Cardiac muscle cell (in vitro differentiated cells and primary cell): ENCODE measurements around the gene ZNF780A. TPM values are rescaled to one million over a fixed set of nuclear protein-coding genes. Genes with fewer than 3 reads are reported as not detected.
"Not testable (repeated sequence)": the region's sequence is repeated elsewhere in the genome, so short reads cannot be mapped to it uniquely, and the experiment has no call there.

Experiments
- DNase-seq, 2 donors: peaks; one replicate each; pipeline versions ENCODE4 v3.0.0 to v3.0.0-alpha.2; 2010 to 2017; ENCODE audit warnings: low read depth in 1 of 2, low spot score in 1 of 2
- H3K27ac ChIP-seq: fragments of 200-600 bp; sonication (generic); 2 replicates; pipeline ENCODE4 v1.5.1; 2016
- H3K27me3 ChIP-seq: fragments of 200-600 bp; sonication (generic); 2 replicates; pipeline ENCODE4 v1.6.0; 2016; ENCODE audit warnings: control low read depth
- H3K36me3 ChIP-seq: fragments of 200-600 bp; sonication (generic); 2 replicates; pipeline ENCODE4 v1.5.1; 2016; ENCODE audit warnings: control low read depth
- H3K4me1 ChIP-seq: fragments of 200-600 bp; sonication (generic); 2 replicates; pipeline ENCODE4 v1.8.1; 2017; ENCODE audit warnings: low read depth, mild to moderate bottlenecking, mixed run types
- H3K4me3 ChIP-seq: fragments of 200-600 bp; sonication (generic); 2 replicates; pipeline ENCODE4 v1.5.1; 2016; ENCODE audit warnings: mild to moderate bottlenecking
- H3K9me3 ChIP-seq: fragments of 200-600 bp; sonication (generic); 2 replicates; pipeline ENCODE4 v1.5.1; 2017; ENCODE audit warnings: low read depth, mild to moderate bottlenecking, control low read depth
- polyA plus RNA-seq: library from polyadenylated mRNA; unstranded; fragments of >200 nt; fragmentation: Nextera tagmentation; extraction: Ambion mirVana; gene quantifications from 2 replicates; pipeline ENCODE4 v1.2.1, GENCODE V29; 2016
- total RNA-seq: library from RNA; depleted of rRNA; stranded (reverse); fragments of >200 nt; gene quantifications from 2 replicates; pipeline ENCODE4 v1.2.3, GENCODE V29; 2016
- TF ChIP-seq, protein P1 (sequence below): IDR thresholded peaks from 2 replicates; pipeline ENCODE4 v1.5.1; 2012; ENCODE audit warnings: low read depth, mild to moderate bottlenecking, low read length

The ZNF780A gene
- total and polyA plus RNA-seq, 2 experiments from 2014 or later, result 8.5 to 15.4 TPM

DNA sequence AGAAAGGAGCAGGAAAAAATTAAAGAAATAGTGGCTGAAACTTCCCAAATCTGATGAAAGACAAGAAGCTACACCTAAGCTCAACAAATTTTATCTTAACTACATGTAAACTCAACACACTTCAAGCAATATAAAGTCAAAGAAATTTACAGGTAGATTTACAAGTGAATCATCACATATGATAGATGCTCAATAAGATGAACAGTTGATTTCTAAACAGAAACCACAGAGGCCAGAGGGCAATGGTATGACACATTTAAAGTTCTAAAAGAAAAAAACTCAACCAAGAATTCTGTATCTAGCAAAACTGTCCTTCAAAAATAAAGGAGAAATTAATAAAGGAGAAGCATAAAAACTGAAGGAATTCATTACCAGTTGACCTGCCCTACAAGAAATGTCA is 39.3 kb upstream of the ZNF780A start:
- H3K9me3 ChIP-seq, result no peaks in the 10 kb centered on the region
- no peak for DNase-seq
- no peaks in the 10 kb centered on the region for H3K4me1 ChIP-seq
- no peak overlapping the region for H3K27ac ChIP-seq
- TF ChIP-seq, protein P1, sequence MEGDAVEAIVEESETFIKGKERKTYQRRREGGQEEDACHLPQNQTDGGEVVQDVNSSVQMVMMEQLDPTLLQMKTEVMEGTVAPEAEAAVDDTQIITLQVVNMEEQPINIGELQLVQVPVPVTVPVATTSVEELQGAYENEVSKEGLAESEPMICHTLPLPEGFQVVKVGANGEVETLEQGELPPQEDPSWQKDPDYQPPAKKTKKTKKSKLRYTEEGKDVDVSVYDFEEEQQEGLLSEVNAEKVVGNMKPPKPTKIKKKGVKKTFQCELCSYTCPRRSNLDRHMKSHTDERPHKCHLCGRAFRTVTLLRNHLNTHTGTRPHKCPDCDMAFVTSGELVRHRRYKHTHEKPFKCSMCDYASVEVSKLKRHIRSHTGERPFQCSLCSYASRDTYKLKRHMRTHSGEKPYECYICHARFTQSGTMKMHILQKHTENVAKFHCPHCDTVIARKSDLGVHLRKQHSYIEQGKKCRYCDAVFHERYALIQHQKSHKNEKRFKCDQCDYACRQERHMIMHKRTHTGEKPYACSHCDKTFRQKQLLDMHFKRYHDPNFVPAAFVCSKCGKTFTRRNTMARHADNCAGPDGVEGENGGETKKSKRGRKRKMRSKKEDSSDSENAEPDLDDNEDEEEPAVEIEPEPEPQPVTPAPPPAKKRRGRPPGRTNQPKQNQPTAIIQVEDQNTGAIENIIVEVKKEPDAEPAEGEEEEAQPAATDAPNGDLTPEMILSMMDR, result no peak
- H3K36me3 ChIP-seq, result no peaks in the 10 kb centered on the region
- H3K27me3 ChIP-seq, result no peaks in the 10 kb centered on the region
- no peak overlapping the region for H3K4me3 ChIP-seq

DNA sequence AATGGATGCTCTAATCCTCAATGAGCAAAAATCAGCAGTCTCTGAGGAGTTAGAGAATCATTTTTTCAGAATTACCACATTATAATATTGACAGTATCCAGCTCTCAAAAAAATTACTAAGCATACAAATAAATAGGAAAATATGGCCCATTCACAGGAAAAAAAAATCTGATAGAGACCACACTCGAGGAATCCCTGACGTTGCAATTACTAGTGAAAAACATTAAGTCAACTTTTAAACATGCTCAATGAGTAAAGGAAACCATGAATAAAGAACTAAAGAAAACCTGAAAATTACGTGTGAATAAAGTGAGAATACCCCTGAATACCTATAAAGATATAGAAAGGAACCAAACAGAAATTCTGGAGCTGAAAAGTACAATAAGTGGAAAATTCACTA is 38.7 kb upstream of the ZNF780A start:
- Histone ChIP-seq H3K9me3 (no peaks in the 10 kb centered on the region), H3K4me3 (no peak overlapping the region), H3K4me1 (no peaks in the 10 kb centered on the region), H3K27me3 (no peaks in the 10 kb centered on the region), H3K36me3 (no peaks in the 10 kb centered on the region), H3K27ac (no peak overlapping the region)
- TF ChIP-seq, protein P1, result no peak
- no peak for DNase-seq

DNA sequence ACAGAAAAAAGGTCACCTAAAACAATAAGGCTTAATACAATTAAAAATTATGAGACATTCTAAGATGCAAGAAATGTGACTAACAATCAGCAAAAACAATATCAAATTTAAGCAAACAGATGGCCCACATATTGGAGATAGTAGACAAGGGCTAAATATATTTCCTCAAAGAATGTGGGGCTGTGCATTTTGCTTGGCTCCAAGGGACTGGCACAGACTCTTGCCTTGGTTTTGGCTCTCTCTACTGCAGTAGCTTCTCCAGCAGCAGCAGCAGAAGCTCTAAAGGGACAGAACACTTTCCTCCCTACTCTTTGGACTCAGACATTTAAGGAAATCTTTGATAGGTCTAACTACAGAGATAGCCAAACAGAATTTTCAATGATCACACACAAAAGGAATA is 38.2 kb upstream of the ZNF780A start:
- Histone ChIP-seq H3K9me3 (no peaks in the 10 kb centered on the region), H3K36me3 (no peaks in the 10 kb centered on the region), H3K27me3 (no peaks in the 10 kb centered on the region), H3K4me3 (no peak overlapping the region), H3K4me1 (no peaks in the 10 kb centered on the region), H3K27ac (no peak overlapping the region)
- no peak for DNase-seq
- TF ChIP-seq, protein P1, result no peak

DNA sequence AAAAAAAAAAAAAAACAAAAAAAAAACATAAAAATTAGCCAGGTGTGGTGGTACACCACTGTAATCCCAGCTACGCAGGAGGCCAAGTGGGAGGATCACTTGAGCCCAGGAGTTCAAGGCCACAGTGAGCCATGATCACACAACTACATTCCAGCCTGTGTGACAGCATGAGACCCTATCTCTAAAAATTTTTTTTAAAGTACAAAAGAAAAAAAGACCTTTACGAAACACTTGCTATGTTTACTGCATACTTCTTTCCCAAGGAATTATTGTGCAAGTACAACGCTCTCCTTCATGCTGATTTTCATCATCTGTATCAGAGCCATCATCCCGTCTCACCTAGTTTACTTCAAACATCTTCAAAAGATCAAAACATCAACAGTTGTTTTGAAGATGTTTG is 28.6 kb upstream of the ZNF780A start:
- Histone ChIP-seq H3K27ac (no peak overlapping the region), H3K36me3 (no peaks in the 10 kb centered on the region), H3K9me3 (no peaks in the 10 kb centered on the region), H3K4me3 (no peak overlapping the region), H3K27me3 (no peaks in the 10 kb centered on the region), H3K4me1 (no peaks in the 10 kb centered on the region)
- DNase-seq, result no peak
- TF ChIP-seq, protein P1, result no peak

DNA sequence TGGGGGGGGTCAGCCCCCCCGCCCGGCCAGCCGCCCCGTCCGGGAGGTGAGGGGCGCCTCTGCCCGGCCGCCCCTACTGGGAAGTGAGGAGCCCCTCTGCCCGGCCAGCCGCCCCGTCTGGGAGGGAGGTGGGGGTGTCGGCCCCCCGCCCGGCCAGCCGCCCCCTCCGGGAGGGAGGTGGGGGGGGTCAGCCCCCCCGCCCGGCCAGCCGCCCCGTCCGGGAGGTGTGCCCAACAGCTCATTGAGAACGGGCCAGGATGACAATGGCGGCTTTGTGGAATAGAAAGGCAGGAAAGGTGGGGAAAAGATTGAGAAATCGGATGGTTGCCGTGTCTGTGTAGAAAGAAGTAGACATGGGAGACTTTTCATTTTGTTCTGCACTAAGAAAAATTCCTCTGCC is 27.9 kb upstream of the ZNF780A start:
- not testable (repeated sequence) for DNase-seq, H3K9me3 ChIP-seq, H3K4me3 ChIP-seq, H3K36me3 ChIP-seq, H3K27me3 ChIP-seq, H3K27ac ChIP-seq, H3K4me1 ChIP-seq

DNA sequence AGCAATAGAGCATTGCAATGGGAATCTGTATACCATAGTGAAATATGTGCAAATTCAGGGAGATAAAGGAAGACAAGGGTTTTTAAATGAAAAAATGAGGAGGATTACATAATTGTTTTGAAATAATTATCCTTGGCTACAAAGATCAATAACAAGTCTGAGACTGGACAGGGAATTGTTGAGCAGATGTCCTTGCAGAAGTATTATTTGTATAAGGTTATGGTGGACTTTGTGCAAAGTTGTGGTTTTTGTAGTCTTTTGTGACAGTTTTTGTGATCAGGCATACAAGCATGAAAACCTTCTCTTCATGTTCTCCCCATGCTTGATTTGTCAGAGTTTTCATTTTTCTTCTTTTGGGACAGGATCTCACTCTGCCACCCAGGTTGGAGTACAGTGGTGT is 25.3 kb upstream of the ZNF780A start:
- Histone ChIP-seq H3K36me3 (no peaks in the 10 kb centered on the region), H3K4me3 (no peak overlapping the region), H3K27ac (no peak overlapping the region), H3K27me3 (no peaks in the 10 kb centered on the region), H3K4me1 (no peaks in the 10 kb centered on the region), H3K9me3 (no peaks in the 10 kb centered on the region)
- TF ChIP-seq, protein P1, result no peak
- no peak for DNase-seq

DNA sequence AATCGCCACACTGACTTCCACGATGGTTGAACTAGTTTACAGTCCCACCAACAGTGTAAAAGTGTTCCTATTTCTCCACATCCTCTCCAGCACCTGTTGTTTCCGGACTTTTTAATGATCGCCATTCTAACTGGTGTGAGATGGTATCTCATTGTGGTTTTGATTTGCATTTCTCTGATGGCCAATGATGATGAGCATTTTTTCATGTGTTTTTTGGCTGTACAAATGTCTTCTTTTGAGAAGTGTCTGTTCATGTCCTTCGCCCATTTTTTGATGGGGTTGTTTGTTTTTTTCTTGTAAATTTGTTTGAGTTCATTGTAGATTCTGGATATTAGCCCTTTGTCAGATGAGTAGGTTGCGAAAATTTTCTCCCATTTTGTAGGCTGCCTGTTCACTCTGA is 23.4 kb upstream of the ZNF780A start:
- H3K4me3 ChIP-seq, H3K27ac ChIP-seq, H3K36me3 ChIP-seq, H3K4me1 ChIP-seq, H3K9me3 ChIP-seq, H3K27me3 ChIP-seq, DNase-seq: not testable (repeated sequence)

DNA sequence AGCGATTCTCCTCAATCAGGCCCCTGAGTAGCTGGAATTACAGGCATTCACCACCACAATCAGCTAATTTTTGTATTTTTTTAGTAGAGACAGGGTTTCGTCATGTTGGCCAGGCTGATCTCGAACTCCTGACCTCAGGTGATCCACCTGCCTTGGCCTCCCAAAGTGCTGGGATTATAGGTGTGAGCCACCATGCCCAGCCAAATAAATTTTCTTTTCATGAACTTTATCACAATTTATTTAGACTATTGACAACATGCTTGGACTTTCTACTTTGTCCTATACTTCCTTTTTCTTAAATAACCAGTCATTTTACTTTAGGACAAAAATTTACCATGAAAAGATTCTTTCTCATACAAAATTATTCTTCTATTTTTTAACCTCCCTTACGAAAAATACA is 21.5 kb upstream of the ZNF780A start:
- not testable (repeated sequence) for H3K4me1 ChIP-seq, H3K9me3 ChIP-seq, H3K36me3 ChIP-seq, H3K27ac ChIP-seq, H3K4me3 ChIP-seq, H3K27me3 ChIP-seq, DNase-seq
